K562 (cell line): ENCODE results near the gene RNF187. TPM values are rescaled to one million over a fixed set of nuclear protein-coding genes. Genes with fewer than 3 reads are reported as not detected.

Source experiments
- C11orf30 ChIP-seq: fragments of 450-650 bp; IDR thresholded peaks from 2 replicates; pipeline ENCODE4 v1.6.1; 2016; ENCODE audit warnings: low read depth, mild to moderate bottlenecking
- CC2D1A ChIP-seq: fragments of 450-650 bp; IDR thresholded peaks from 2 replicates; pipeline ENCODE4 v1.6.1; 2017; ENCODE audit warnings: mild to moderate bottlenecking
- CCAR2 ChIP-seq: fragments of 200-400 bp; formaldehyde crosslinking; IDR thresholded peaks from 2 replicates; pipeline ENCODE4 v1.6.1; 2017; ENCODE audit warnings: mild to moderate bottlenecking, low read depth, low read length
- CEBPB ChIP-seq: fragments of 450-650 bp; IDR thresholded peaks from 2 replicates; pipeline ENCODE4 v1.6.1; 2016; ENCODE audit warnings: missing genetic modification characterization, missing compliant biosample characterization
- CXXC5 ChIP-seq: fragments of 250-450 bp; sonication (Bioruptor Pico); IDR thresholded peaks from 2 replicates; pipeline ENCODE4 v1.8.0; 2022; ENCODE audit warnings: inconsistent platforms, mild to moderate bottlenecking, moderate library complexity
- DEAF1 ChIP-seq: fragments of 450-650 bp; formaldehyde crosslinking; IDR thresholded peaks from 2 replicates; pipeline ENCODE4 v1.4.0; 2020; ENCODE audit warnings: mild to moderate bottlenecking, moderate library complexity
- HINFP ChIP-seq: fragments of 450-650 bp; conservative IDR thresholded peaks from 2 replicates; pipeline ENCODE4 v1.6.1; 2016; ENCODE audit warnings: missing genetic modification characterization, low read depth, mild to moderate bottlenecking, control low read depth, missing compliant biosample characterization
- MAZ ChIP-seq, 2 experiments: fragments of 450-650 bp in 1 of 2; sonication (generic) in 1 of 2; formaldehyde crosslinking; IDR thresholded peaks in 1 of 2; conservative IDR thresholded peaks in 1 of 2; 2 replicates each; pipeline versions ENCODE4 v1.4.0 to v1.5.0; 2020; ENCODE audit warnings: mild to moderate bottlenecking in 1 of 2, missing genetic modification reagents in 1 of 2
- NR1H2 ChIP-seq: sonication (generic); formaldehyde crosslinking; IDR thresholded peaks from 2 replicates; pipeline ENCODE4 v1.4.0; 2020; ENCODE audit warnings: mild to moderate bottlenecking, missing genetic modification reagents
- SMARCA5 ChIP-seq: fragments of 450-650 bp; IDR thresholded peaks from 2 replicates; pipeline ENCODE4 v1.6.1; 2016
- TCF3 ChIP-seq: sonication (generic); formaldehyde crosslinking; IDR thresholded peaks from 2 replicates; pipeline ENCODE4 v1.4.0; 2020; ENCODE audit warnings: mild to moderate bottlenecking, missing genetic modification reagents
- ZBED1 ChIP-seq: IDR thresholded peaks from 2 replicates; pipeline ENCODE4 v1.6.1; 2014
- ZEB2 ChIP-seq: fragments of 450-650 bp; IDR thresholded peaks from 2 replicates; pipeline ENCODE4 v1.6.1; 2016
- ZHX1 ChIP-seq: fragments of 150-350 bp; conservative IDR thresholded peaks from 2 replicates; pipeline ENCODE4 v1.6.1; 2014; ENCODE audit warnings: low read length
- ZNF146 ChIP-seq: IDR thresholded peaks from one replicate; pipeline ENCODE4 v1.6.1; 2018; ENCODE audit warnings: missing compliant biosample characterization; ENCODE audit not compliant: unreplicated experiment
- ZNF282 ChIP-seq: sonication (generic); formaldehyde crosslinking; IDR thresholded peaks from 2 replicates; pipeline ENCODE4 v1.8.1; 2023; ENCODE audit warnings: missing genetic modification reagents
- ZNF398 ChIP-seq: fragments of 250-450 bp; sonication (Bioruptor Pico); IDR thresholded peaks from 2 replicates; pipeline ENCODE4 v1.8.0; 2021; ENCODE audit warnings: moderate library complexity, mild to moderate bottlenecking, inconsistent platforms
- ZNF764 ChIP-seq: fragments of 250-450 bp; sonication (Bioruptor Pico); IDR thresholded peaks from 2 replicates; pipeline ENCODE4 v1.4.0; 2020; ENCODE audit warnings: low read depth, mild to moderate bottlenecking, moderate library complexity
- polyA plus RNA-seq, 8 experiments: library from polyadenylated mRNA; depleted of rRNA in 4 of 8; stranded (reverse) in 5 of 8; unstranded in 3 of 8; fragments of >200 nt; fragmentation: Nextera tagmentation in 2 of 8; fragmentation: Illumina TruSeq in 1 of 8; extraction: Ambion mirVana in 2 of 8; extraction: Trizol in 1 of 8; gene quantifications; 2 replicates each; pipeline versions ENCODE4 v1.2.1 to v1.2.3, GENCODE V29; 2011 to 2014; ENCODE audit warnings: inconsistent platforms in 1 of 8, missing spikeins in 1 of 8
- total RNA-seq, 7 experiments: library from RNA; depleted of rRNA in 6 of 7; stranded (reverse); fragments of >200 nt in 6 of 7; fragmentation: Illumina TruSeq in 2 of 7; extraction: Trizol in 2 of 7; gene quantifications; 2 replicates each; pipeline versions ENCODE4 v1.2.1 to v1.2.3, GENCODE V29; 2011 to 2021; ENCODE audit warnings: low replicate concordance in 1 of 7

Gene RNF187
- total and polyA plus RNA-seq, 9 of the 15 experiments (the other 6 are each of a cell fraction or from before 2014, with no cell fraction given) = 2.3 to 119 (median 41.9) TPM

GRCh38 chr1:228463559-228464455 lies 23.4 kb upstream of the RNF187 start (continued):
- TF ChIP-seq TCF3 (CRISPR knock-in tag) (peak; percentile 64), ZEB2 (peak; percentile 90), SMARCA5 (no peak), ZNF764 (CRISPR knock-in tag) (no peak), ZNF282 (CRISPR knock-in tag) (no peak), CCAR2 (0 out of 2 replicates have a peak, but pooled peaks have one; percentile 25), ZHX1 (peak; percentile 47; the same call in 1 of the 2 replicates), DEAF1 (CRISPR knock-in tag) (no peak), CEBPB (tag) (peak; percentile 97), ZNF146 (CRISPR knock-in tag) (no peak), C11orf30 (peak; percentile 56; the same call in 1 of the 2 replicates), HINFP (tag) (peak; percentile 99), CC2D1A (peak; percentile 99), NR1H2 (0 out of 2 replicates have a peak, but pooled peaks have one; percentile 22), ZBED1 (peak; percentile 77; the same call in 1 of the 2 replicates), ZNF398 (CRISPR knock-in tag) (no peak), MAZ (CRISPR knock-in tag; conservative IDR thresholded peaks at IDR 0.05 in 1 of 2, IDR thresholded peaks at IDR 0.05 in 1 of 2) (peak; percentile 95 to 96), CXXC5 (CRISPR knock-in tag) (peak; percentile 97)
